KMS-11 (cell line): Measurements from ENCODE around the gene ZBTB24.

Source experiments
- H2AFZ ChIP-seq: fragments of 200-600 bp; sonication (generic); 2 replicates; pipeline ENCODE4 v1.6.1; 2016; ENCODE audit warnings: antibody characterized with exemption, mixed run types, low read depth
- H3K27ac ChIP-seq: fragments of 200-600 bp; sonication (generic); 2 replicates; pipeline ENCODE4 v1.6.1; 2016; ENCODE audit warnings: mild to moderate bottlenecking, mixed run types
- H3K27me3 ChIP-seq: fragments of 200-600 bp; sonication (generic); 2 replicates; pipeline ENCODE4 v1.6.1; 2017; ENCODE audit warnings: mild to moderate bottlenecking, low read depth, mixed run types, moderate library complexity; ENCODE audit not compliant: insufficient read depth
- H3K36me3 ChIP-seq: fragments of 200-600 bp; sonication (generic); 2 replicates; pipeline ENCODE4 v1.6.1; 2017; ENCODE audit warnings: mild to moderate bottlenecking, mixed run types; ENCODE audit not compliant: insufficient read depth
- H3K4me1 ChIP-seq: fragments of 200-600 bp; sonication (generic); 2 replicates; pipeline ENCODE4 v1.6.1; 2016; ENCODE audit warnings: mild to moderate bottlenecking, low read depth, mixed run types; ENCODE audit not compliant: poor library complexity, severe bottlenecking
- H3K4me2 ChIP-seq: fragments of 200-600 bp; sonication (generic); 2 replicates; pipeline ENCODE4 v1.7.0; 2016; ENCODE audit warnings: mild to moderate bottlenecking, mixed run types
- H3K4me3 ChIP-seq: fragments of 200-600 bp; sonication (generic); IDR thresholded peaks from 2 replicates; pipeline ENCODE4 v1.6.1; 2017; ENCODE audit warnings: low read depth, low read length, mixed read lengths; ENCODE audit not compliant: insufficient read depth
- H3K79me2 ChIP-seq: fragments of 200-600 bp; sonication (generic); 2 replicates; pipeline ENCODE4 v1.6.1; 2016; ENCODE audit warnings: low read depth, mixed run types; ENCODE audit not compliant: insufficient read depth
- H3K9ac ChIP-seq: fragments of 200-600 bp; sonication (generic); 2 replicates; pipeline ENCODE4 v1.6.1; 2016; ENCODE audit warnings: mild to moderate bottlenecking, mixed run types
- H4K20me1 ChIP-seq: fragments of 200-600 bp; sonication (generic); 2 replicates; pipeline ENCODE4 v1.6.1; 2016; ENCODE audit warnings: mild to moderate bottlenecking, mixed run types; ENCODE audit not compliant: insufficient read depth
- TF ChIP-seq, protein P1 (sequence below): fragments of 200-600 bp; sonication (generic); conservative IDR thresholded peaks from 2 replicates; pipeline ENCODE4 v1.6.1; 2017; ENCODE audit warnings: low read depth, mild to moderate bottlenecking, antibody characterized with exemption, low read length, moderate library complexity, mixed read lengths

Gene ZBTB24

DNA sequence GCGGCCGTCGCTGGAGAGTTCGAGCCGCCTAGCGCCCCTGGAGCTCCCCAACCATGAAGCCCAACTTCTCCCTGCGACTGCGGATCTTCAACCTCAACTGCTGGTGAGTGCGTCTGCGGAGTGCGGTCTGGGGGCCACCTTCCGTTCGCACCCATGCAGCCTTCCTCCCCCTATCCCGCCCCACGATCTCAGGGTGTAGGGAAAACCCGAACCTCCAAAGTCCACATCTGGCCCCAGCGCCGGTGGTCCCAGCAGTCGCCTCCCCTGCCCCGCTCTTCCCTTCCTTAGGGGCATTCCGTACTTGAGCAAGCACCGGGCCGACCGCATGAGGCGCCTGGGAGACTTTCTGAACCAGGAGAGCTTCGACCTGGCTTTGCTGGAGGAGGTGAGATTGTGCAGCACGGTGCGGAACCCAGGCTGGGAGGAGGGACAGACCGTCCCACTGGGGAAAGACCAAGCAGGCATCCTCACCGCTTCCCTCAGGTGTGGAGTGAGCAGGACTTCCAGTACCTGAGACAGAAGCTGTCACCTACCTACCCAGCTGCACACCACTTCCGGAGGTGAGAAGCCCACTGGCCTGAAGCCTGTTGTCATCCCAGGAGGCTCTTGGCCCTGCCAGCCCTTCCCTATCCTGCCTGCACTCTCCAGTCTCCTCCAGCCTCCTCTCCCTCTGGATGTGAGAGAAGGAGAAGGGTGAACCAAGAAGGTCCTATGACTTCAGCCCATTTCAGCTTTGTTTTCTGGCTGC is 41.8 kb downstream of the ZBTB24 start:
- H3K9ac ChIP-seq = peak overlapping the region; percentile 83
- H3K79me2 ChIP-seq = no peaks in the 10 kb centered on the region
- H2AFZ ChIP-seq = peak overlapping the region; percentile 49; the same call in 1 of the 2 replicates
- H4K20me1 ChIP-seq = no peaks in the 10 kb centered on the region
- peak overlapping the region; percentile 59 for H3K27ac ChIP-seq
- H3K27me3 ChIP-seq = no peaks in the 10 kb centered on the region
- no peaks in the 10 kb centered on the region for H3K4me1 ChIP-seq
- TF ChIP-seq, protein P1, sequence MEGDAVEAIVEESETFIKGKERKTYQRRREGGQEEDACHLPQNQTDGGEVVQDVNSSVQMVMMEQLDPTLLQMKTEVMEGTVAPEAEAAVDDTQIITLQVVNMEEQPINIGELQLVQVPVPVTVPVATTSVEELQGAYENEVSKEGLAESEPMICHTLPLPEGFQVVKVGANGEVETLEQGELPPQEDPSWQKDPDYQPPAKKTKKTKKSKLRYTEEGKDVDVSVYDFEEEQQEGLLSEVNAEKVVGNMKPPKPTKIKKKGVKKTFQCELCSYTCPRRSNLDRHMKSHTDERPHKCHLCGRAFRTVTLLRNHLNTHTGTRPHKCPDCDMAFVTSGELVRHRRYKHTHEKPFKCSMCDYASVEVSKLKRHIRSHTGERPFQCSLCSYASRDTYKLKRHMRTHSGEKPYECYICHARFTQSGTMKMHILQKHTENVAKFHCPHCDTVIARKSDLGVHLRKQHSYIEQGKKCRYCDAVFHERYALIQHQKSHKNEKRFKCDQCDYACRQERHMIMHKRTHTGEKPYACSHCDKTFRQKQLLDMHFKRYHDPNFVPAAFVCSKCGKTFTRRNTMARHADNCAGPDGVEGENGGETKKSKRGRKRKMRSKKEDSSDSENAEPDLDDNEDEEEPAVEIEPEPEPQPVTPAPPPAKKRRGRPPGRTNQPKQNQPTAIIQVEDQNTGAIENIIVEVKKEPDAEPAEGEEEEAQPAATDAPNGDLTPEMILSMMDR = no peak
- no peaks in the 10 kb centered on the region for H3K36me3 ChIP-seq
- H3K4me2 ChIP-seq = peak overlapping the region; percentile 63
- no peak overlapping the region for H3K4me3 ChIP-seq

DNA sequence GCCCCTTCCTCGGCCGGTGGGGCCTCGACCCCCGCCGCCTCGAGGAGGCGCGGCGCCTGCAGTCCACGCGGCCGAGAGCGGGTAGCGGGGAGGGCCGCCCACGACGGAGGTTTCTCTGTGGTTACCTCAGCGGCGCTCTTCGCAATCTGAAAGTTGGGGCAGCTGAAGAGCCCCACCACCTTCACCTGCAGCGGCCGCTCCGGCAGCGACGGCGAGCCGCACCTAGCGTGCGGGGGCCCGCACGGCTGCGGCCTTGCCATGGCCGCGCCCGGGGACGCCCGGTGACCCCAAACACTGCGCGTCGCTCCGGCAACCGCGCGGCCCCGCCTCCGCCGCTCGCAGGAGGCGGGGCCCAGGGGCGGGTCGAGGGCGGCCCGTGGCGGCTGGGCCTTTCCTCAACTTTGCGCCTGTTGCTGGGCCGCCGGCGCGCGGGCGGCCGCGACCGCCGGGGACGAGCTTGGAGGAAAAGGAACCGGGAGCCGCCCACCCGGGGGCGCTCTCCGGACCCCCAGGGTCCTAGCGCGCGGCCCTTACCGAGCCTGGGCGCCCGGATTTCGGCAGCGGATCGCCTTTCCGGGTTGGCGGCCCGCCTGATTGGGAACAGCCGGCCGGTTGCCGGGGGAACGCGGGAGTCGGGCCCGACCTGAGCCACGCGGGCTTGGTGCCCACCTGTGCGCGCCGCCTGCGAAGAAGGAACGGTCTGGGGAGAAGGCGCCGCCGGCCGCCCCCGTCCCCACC is 42.5 kb downstream of the ZBTB24 start, which contains the start of the genes PPIL6 and SMPD2:
PPIL6 (minus strand) TSS at position 298 of the 738 bp plus-strand sequence; CDS start at position 260, 38 bp downstream.
SMPD2 (plus strand) TSS at position 394 of the 738 bp plus-strand sequence. CDS start 398 bp downstream, outside the sequence.
- Histone ChIP-seq H4K20me1 (no peaks in the 10 kb centered on the region), H3K4me2 (peak within 1 kb of the TSS; percentile 63), H2AFZ (peak within 1 kb of the TSS; percentile 49; the same call in 1 of the 2 replicates), H3K4me1 (no peaks in the 10 kb centered on the region), H3K27ac (peak within 1 kb of the TSS; percentile 59), H3K9ac (peak within 1 kb of the TSS; percentile 83), H3K36me3 (no peaks in the 10 kb centered on the region), H3K79me2 (no peaks in the 10 kb centered on the region), H3K27me3 (no peaks in the 10 kb centered on the region), H3K4me3 (no peak within 1 kb of the TSS)
- TF ChIP-seq, protein P1 = no peak

- no peaks in the 10 kb centered on the region for H3K79me2 ChIP-seq
- no peak overlapping the region for H3K4me3 ChIP-seq
- no peak overlapping the region for H3K4me2 ChIP-seq
- TF ChIP-seq, protein P1 = no peak
- H2AFZ ChIP-seq = no peak overlapping the region
- H3K27ac ChIP-seq = no peak overlapping the region
- no peaks in the 10 kb centered on the region for H3K27me3 ChIP-seq
- no peaks in the 10 kb centered on the region for H4K20me1 ChIP-seq
- H3K9ac ChIP-seq = no peak overlapping the region
- no peaks in the 10 kb centered on the region for H3K4me1 ChIP-seq
- H3K36me3 ChIP-seq = no peaks in the 10 kb centered on the region
Observed at GRCh38 chr6:109436041-109436440, 47.0 kb downstream of the ZBTB24 start.

DNA sequence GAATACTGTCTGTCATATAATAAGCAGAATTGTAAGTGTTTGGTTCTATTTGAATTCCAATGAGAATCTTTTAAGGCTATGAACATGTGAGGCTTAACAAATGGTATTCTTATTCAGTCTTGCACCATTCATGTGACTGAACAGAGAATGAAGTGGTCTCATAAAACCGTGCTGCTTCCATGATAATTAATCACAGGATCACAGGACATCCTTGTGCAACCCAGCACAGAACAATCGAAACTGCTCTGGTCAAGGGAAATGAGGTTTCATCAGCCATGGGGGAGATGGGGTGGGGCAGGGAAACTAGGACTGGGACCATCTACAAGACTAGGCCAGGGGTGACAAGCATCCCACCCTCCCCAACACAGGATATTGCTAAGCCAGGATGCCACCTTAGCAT is 48.6 kb downstream of the ZBTB24 start:
- Histone ChIP-seq H3K79me2 (no peaks in the 10 kb centered on the region), H4K20me1 (no peaks in the 10 kb centered on the region), H3K4me2 (no peak overlapping the region), H3K27me3 (no peaks in the 10 kb centered on the region), H3K9ac (no peak overlapping the region), H3K36me3 (no peaks in the 10 kb centered on the region), H2AFZ (no peak overlapping the region), H3K27ac (no peak overlapping the region), H3K4me3 (no peak overlapping the region), H3K4me1 (no peaks in the 10 kb centered on the region)
- TF ChIP-seq, protein P1 = no peak
